ENCODE measurements around the gene C4B.
"Not testable (repeated sequence)": the region's sequence is repeated elsewhere in the genome, so short reads cannot be mapped to it uniquely, and the experiment has no call there.

The C4B gene

GRCh38 chr6:31981744-31982143 lies 32.9 kb upstream of the C4B start, which contains the start of gene C4A:
TSS of gene C4A (plus strand) at chr6:31982057. CDS start at chr6:31982108, 51 bp downstream.
- DNase-seq: not testable (repeated sequence)

- not testable (repeated sequence) for DNase-seq
These were observed 25.2 kb upstream of the C4B start for GRCh38 chr6:31989363-31989762.

GRCh38 chr6:31994421-31994820 lies 20.2 kb upstream of the C4B start:
- DNase-seq: not testable (repeated sequence)

DNA sequence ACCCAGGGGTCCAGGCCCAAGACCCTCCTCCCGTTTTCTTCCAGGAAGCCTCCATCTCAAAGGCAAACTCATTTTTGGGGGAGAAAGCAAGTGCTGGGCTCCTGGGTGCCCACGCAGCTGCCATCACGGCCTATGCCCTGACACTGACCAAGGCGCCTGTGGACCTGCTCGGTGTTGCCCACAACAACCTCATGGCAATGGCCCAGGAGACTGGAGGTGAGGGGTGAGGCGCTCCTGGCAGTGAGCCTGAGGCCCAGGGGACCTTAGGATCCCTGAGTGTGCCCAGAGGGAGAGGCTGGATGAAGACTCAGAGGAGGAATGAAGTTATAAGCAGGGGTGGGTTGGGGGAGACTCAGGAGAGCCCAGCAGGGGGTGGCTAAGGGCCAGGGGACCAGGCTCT lies 18.2 kb upstream of the C4B start:
- not testable (repeated sequence) for DNase-seq

DNA sequence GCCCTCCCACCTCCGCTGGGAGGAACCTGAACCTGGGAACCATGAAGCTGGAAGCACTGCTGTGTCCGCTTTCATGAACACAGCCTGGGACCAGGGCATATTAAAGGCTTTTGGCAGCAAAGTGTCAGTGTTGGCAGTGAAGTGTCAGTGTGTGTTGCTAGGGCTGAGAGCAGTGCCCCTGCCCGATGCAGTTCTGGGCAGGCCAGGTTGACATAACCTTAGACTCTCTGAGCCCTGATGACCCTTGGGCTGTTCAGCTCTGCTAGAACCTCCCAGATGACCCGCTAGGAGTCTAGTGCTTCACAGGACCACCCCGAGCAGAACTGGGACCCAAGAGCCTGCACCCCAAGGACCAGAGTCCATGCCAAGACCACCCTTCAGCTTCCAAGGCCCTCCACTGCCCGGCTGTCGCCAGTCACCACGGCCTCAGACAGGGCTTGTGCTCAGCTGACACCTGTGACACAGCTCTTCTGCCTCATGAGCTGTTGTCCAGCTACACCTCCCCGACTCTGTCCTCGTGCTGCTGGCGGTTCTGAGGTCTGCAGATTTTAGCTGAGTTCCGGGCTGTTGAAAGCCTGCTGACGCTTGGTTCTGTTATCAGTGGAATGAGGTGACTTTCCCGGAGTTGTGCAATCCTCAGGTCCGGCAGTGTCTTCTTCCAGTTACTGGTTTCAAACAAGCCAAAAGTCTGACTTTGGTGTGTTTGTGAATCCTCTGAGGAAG lies 11.9 kb upstream of the C4B start:
- DNase-seq: not testable (repeated sequence)

DNA sequence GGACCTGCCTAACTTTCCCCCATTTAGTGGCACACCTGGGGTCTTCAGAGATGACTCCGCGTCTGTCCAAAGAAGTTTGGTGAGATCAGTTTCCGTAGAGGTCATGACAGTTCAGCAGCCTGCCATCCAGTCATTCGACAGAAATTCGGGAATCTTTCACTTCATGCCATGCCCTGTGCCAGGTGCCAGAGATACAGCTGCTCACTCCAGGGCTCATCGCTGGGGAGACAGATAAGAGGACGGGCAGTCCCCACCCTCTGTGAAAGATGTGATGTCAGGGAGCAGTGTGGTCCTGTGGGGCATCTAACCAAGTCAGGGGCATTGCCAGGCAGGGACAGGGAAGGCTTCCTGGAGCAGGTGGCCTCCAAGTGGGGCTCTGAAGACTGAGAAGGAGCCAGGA lies 11.3 kb upstream of the C4B start:
- not testable (repeated sequence) for DNase-seq

GRCh38 chr6:32004393-32004792 lies 10.2 kb upstream of the C4B start:
- DNase-seq: not testable (repeated sequence)

GRCh38 chr6:32004864-32005537 lies 9.6 kb upstream of the C4B start:
- DNase-seq: not testable (repeated sequence)

DNA sequence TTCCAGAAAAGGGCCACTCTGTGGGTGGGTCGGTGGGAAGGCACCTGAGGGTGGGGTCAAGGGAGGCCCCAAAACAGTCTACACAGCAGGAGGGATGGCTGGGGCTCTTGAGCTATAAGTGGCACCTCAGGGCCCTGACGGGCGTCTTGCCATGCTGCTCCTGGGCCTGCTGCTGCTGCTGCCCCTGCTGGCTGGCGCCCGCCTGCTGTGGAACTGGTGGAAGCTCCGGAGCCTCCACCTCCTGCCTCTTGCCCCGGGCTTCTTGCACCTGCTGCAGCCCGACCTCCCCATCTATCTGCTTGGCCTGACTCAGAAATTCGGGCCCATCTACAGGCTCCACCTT lies 9.1 kb upstream of the C4B start:
- not testable (repeated sequence) for DNase-seq

DNA sequence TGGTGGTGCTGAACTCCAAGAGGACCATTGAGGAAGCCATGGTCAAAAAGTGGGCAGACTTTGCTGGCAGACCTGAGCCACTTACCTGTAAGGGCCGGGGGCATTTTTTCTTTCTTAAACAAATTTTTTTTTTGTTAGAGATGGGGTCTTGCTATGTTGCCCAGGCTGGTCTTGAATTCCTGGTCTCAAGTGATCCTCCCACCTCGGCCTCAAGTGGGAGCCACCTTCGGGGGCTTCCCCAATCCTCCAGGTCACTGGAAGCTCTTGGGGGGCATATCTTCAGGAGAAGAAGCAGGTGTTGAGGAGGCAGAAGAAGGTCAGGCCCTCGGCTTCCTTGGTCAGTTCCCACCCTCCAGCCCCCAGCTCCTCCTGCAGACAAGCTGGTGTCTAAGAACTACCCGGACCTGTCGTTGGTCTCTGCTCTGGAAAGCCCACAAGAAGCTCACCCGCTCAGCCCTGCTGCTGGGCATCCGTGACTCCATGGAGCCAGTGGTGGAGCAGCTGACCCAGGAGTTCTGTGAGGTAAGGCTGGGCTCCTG lies 8.5 kb upstream of the C4B start:
- DNase-seq: not testable (repeated sequence)

- not testable (repeated sequence) for DNase-seq
These were observed 7.5 kb upstream of the C4B start for GRCh38 chr6:32007086-32007485.

DNA sequence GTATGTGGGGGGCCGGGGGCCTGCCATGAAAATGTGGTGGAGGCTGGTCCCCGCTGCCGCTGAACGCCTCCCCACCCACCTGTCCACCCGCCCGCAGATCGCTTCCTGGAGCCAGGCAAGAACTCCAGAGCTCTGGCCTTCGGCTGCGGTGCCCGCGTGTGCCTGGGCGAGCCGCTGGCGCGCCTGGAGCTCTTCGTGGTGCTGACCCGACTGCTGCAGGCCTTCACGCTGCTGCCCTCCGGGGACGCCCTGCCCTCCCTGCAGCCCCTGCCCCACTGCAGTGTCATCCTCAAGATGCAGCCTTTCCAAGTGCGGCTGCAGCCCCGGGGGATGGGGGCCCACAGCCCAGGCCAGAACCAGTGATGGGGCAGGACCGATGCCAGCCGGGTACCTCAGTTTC lies 6.6 kb upstream of the C4B start:
- DNase-seq: not testable (repeated sequence)

DNA sequence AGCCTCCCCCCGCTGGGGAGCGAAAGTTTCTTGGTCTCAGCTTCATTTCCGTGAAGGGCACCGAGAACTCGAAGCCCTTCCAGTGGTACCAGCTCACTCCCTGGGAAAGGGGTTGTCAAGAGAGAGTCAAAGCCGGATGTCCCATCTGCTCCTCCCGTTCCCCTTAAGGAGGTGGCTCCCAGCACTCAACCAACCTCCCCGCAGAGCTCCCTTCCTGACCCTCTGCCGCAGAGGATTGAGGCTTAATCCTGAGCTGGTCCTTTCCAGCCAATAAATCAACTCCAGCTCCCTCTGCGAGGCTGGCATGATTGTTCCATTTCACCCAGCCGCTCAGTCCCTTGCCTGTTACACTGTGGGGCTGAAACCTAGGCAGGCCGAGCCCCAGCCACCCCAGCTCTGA lies 6.0 kb upstream of the C4B start:
- not testable (repeated sequence) for DNase-seq

DNA sequence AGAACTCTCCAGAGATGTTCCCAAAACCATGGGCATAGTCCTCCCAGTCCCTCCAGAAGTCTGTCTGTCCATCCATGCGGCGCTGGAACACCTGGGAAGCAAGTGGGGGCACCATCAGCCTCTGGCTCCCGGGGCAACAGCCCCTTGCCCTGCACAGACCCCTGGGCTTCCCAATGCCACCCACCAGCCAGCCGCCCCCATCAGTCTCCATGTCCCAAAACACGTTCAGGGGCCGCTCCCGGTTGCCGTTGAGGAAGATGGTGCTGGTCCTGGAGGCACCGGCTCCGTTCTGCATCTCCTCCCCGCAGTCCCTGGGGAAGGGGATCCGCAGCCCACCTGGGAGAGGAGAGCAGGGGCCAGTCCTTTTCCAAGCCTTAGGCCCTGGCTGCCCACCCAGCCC lies 5.1 kb upstream of the C4B start:
- not testable (repeated sequence) for DNase-seq

- not testable (repeated sequence) for DNase-seq
These were observed 3.6 kb upstream of the C4B start for GRCh38 chr6:32010856-32011530.

DNA sequence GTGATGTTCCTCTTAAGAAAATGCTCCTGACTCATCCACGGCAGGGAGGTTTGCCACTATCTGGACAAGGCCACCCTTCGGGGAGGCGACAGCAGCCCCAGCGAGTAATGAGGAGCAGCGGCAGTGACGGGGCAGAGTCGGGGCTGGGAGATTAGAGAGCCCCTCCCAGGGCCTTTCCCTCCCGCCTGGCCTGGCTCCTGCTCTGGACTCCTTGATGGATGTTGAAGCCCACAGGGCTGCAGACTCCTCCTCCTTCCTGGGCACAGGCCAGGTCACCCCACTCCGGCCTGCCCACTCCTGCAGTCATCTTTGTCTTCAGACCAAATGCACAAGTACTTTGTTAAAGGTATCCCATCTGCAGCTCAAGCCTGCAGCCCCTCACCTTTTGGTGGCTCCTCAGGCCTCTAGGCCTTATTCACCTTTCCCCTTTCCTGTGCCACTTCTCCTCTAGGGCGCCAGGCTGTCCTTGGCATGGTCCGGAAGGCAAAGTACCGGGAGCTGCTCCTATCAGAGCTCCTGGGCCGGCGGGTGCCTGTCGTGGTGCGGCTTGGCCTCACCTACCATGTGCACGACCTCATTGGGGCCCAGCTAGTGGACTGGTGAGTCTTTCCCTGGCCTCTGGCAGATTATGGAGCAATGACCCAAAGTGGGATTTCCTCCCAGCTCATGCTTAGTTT lies 1.5 kb upstream of the C4B start:
- not testable (repeated sequence) for DNase-seq

DNA sequence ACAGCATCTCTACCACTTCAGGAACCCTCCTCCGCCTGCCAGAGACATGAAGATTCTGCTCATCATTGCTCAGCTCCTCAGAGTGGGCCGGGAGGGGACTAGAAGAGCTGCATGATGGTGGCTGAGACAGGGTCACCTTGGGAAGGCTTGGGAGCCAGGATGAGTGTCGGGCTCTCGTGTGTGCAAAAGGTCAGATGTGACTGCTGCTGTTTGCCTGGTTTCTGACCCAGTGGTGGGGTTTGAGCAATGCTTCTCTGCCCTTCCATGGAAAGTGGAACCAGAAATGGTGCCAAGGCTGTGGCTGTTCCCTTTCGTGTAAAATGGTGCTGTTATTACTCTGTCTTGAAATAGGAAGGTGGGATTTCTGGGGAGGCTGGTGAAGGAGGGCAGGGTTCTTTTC lies 857 bp upstream of the C4B start:
- DNase-seq: not testable (repeated sequence)

GRCh38 chr6:32022100-32022499 lies 7.5 kb downstream of the C4B start:
- DNase-seq: not testable (repeated sequence)

DNA sequence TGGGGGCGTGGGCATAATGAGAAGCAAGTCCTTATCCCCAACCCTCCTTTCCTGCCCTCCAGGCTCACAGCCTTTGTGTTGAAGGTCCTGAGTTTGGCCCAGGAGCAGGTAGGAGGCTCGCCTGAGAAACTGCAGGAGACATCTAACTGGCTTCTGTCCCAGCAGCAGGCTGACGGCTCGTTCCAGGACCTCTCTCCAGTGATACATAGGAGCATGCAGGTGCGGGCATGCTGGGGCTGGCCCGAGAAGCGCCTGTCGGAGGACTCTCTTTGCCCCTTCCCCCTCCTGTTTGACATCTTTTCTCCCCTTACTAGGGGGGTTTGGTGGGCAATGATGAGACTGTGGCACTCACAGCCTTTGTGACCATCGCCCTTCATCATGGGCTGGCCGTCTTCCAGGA lies 14.0 kb downstream of the C4B start:
- not testable (repeated sequence) for DNase-seq

DNA sequence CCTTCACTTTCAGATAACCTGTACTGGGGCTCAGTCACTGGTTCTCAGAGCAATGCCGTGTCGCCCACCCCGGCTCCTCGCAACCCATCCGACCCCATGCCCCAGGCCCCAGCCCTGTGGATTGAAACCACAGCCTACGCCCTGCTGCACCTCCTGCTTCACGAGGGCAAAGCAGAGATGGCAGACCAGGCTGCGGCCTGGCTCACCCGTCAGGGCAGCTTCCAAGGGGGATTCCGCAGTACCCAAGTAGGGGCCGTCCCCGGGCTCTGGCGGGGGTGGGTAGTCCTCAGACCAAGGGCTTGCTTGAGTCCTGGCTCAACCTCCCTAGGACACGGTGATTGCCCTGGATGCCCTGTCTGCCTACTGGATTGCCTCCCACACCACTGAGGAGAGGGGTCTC lies 15.0 kb downstream of the C4B start:
- DNase-seq: not testable (repeated sequence)

DNA sequence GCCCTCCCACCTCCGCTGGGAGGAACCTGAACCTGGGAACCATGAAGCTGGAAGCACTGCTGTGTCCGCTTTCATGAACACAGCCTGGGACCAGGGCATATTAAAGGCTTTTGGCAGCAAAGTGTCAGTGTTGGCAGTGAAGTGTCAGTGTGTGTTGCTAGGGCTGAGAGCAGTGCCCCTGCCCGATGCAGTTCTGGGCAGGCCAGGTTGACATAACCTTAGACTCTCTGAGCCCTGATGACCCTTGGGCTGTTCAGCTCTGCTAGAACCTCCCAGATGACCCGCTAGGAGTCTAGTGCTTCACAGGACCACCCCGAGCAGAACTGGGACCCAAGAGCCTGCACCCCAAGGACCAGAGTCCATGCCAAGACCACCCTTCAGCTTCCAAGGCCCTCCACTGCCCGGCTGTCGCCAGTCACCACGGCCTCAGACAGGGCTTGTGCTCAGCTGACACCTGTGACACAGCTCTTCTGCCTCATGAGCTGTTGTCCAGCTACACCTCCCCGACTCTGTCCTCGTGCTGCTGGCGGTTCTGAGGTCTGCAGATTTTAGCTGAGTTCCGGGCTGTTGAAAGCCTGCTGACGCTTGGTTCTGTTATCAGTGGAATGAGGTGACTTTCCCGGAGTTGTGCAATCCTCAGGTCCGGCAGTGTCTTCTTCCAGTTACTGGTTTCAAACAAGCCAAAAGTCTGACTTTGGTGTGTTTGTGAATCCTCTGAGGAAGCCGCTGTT lies 20.9 kb downstream of the C4B start:
- not testable (repeated sequence) for DNase-seq

GRCh38 chr6:32037136-32037535 lies 22.5 kb downstream of the C4B start:
- not testable (repeated sequence) for DNase-seq
